Parathyroid adenoma (tissue), 2 donors: Measurements from ENCODE around the gene STPG4.

ENCODE experiments used
- H2AFZ ChIP-seq: fragments of 300-600 bp; sonication (generic); one replicate; pipeline ENCODE4 v1.7.0; 2017; ENCODE audit warnings: antibody characterized with exemption, mild to moderate bottlenecking
- H3K27ac ChIP-seq: fragments of 300-600 bp; sonication (generic); one replicate; pipeline ENCODE4 v1.7.0; 2017
- H3K27me3 ChIP-seq: fragments of 300-600 bp; sonication (generic); one replicate; pipeline ENCODE4 v1.7.0; 2017; ENCODE audit warnings: low read length; ENCODE audit not compliant: control insufficient read depth, insufficient read depth
- H3K36me3 ChIP-seq: fragments of 300-600 bp; sonication (generic); one replicate; pipeline ENCODE4 v1.7.0; 2017; ENCODE audit warnings: low read length; ENCODE audit not compliant: control insufficient read depth, insufficient read depth
- H3K4me1 ChIP-seq: fragments of 300-600 bp; sonication (generic); one replicate; pipeline ENCODE4 v1.7.0; 2017; ENCODE audit warnings: control low read depth
- H3K4me2 ChIP-seq: fragments of 300-600 bp; sonication (generic); one replicate; pipeline ENCODE4 v1.7.0; 2017; ENCODE audit warnings: low read length
- H3K4me3 ChIP-seq: fragments of 300-600 bp; sonication (generic); one replicate; pipeline ENCODE4 v1.7.0; 2017; ENCODE audit warnings: low read depth, low read length
- H3K79me2 ChIP-seq: fragments of 300-600 bp; sonication (generic); one replicate; pipeline ENCODE4 v1.7.0; 2017; ENCODE audit warnings: control low read depth
- H3K9ac ChIP-seq: fragments of 300-600 bp; sonication (generic); one replicate; pipeline ENCODE4 v1.7.0; 2017; ENCODE audit warnings: mild to moderate bottlenecking
- H3K9me3 ChIP-seq: fragments of 300-600 bp; sonication (generic); one replicate; pipeline ENCODE4 v1.7.0; 2017; ENCODE audit warnings: low read length; ENCODE audit not compliant: control insufficient read depth
- CTCF ChIP-seq: fragments of 300-600 bp; sonication (generic); IDR thresholded peaks from one replicate; pipeline ENCODE4 v1.7.0; 2017; ENCODE audit warnings: antibody characterized with exemption, mild to moderate bottlenecking
- donor health status: primary hyperparathyroidism.

STPG4 gene

GRCh38 chr2:47065343-47065742 is 89.8 kb downstream of the STPG4 start:
- no peak for TF ChIP-seq CTCF
- no peak overlapping the region for H3K27ac ChIP-seq
- H3K36me3 ChIP-seq, result no peaks in the 10 kb centered on the region
- H3K27me3 ChIP-seq, result no peaks in the 10 kb centered on the region
- no peak overlapping the region for H2AFZ ChIP-seq
- H3K4me2 ChIP-seq, result no peak overlapping the region
- H3K9me3 ChIP-seq, result no peaks in the 10 kb centered on the region
- peaks cover 12% of the 10 kb centered on the region for H3K4me1 ChIP-seq
- H3K9ac ChIP-seq, result no peak overlapping the region
- no peaks in the 10 kb centered on the region for H3K79me2 ChIP-seq
- no peak overlapping the region for H3K4me3 ChIP-seq

GRCh38 chr2:47064106-47064505 is 91.0 kb downstream of the STPG4 start:
- Histone ChIP-seq H3K79me2 (no peaks in the 10 kb centered on the region), H3K9ac (no peak overlapping the region), H3K27ac (no peak overlapping the region), H2AFZ (no peak overlapping the region), H3K27me3 (no peaks in the 10 kb centered on the region), H3K9me3 (no peaks in the 10 kb centered on the region), H3K36me3 (no peaks in the 10 kb centered on the region), H3K4me1 (peaks cover 7% of the 10 kb centered on the region), H3K4me2 (no peak overlapping the region), H3K4me3 (no peak overlapping the region)
- TF ChIP-seq CTCF, result no peak

GRCh38 chr2:47063538-47063930 is 91.6 kb downstream of the STPG4 start:
- H3K9ac ChIP-seq, result no peak overlapping the region
- H3K4me2 ChIP-seq, result no peak overlapping the region
- no peak overlapping the region for H3K27ac ChIP-seq
- H3K36me3 ChIP-seq, result no peaks in the 10 kb centered on the region
- no peaks in the 10 kb centered on the region for H3K27me3 ChIP-seq
- no peak overlapping the region for H2AFZ ChIP-seq
- TF ChIP-seq CTCF, result no peak
- H3K9me3 ChIP-seq, result no peaks in the 10 kb centered on the region
- H3K79me2 ChIP-seq, result no peaks in the 10 kb centered on the region
- H3K4me3 ChIP-seq, result no peak overlapping the region
- H3K4me1 ChIP-seq, result peaks cover 4% of the 10 kb centered on the region

GRCh38 chr2:47062681-47063537 is 92.2 kb downstream of the STPG4 start:
- no peak overlapping the region for H2AFZ ChIP-seq
- H3K4me3 ChIP-seq, result no peak overlapping the region
- no peak overlapping the region for H3K4me2 ChIP-seq
- H3K9me3 ChIP-seq, result no peaks in the 10 kb centered on the region
- TF ChIP-seq CTCF, result no peak
- H3K36me3 ChIP-seq, result no peaks in the 10 kb centered on the region
- H3K79me2 ChIP-seq, result no peaks in the 10 kb centered on the region
- peaks cover 4% of the 10 kb centered on the region for H3K4me1 ChIP-seq
- H3K27ac ChIP-seq, result no peak overlapping the region
- no peaks in the 10 kb centered on the region for H3K27me3 ChIP-seq
- H3K9ac ChIP-seq, result no peak overlapping the region
